GM10266 (cell line): ENCODE data around the gene AMD1.

Experiments used
- DNase-seq: peaks from one replicate; pipeline ENCODE4 v3.0.0; 2012; ENCODE audit errors: extremely low spot score
- TF ChIP-seq, protein P1 (sequence below): IDR thresholded peaks from 2 replicates; pipeline ENCODE4 v1.5.1; 2012; ENCODE audit warnings: mild to moderate bottlenecking, low read depth; ENCODE audit not compliant: control insufficient read depth, insufficient read depth; ENCODE audit errors: missing control alignments

AMD1 gene

DNA sequence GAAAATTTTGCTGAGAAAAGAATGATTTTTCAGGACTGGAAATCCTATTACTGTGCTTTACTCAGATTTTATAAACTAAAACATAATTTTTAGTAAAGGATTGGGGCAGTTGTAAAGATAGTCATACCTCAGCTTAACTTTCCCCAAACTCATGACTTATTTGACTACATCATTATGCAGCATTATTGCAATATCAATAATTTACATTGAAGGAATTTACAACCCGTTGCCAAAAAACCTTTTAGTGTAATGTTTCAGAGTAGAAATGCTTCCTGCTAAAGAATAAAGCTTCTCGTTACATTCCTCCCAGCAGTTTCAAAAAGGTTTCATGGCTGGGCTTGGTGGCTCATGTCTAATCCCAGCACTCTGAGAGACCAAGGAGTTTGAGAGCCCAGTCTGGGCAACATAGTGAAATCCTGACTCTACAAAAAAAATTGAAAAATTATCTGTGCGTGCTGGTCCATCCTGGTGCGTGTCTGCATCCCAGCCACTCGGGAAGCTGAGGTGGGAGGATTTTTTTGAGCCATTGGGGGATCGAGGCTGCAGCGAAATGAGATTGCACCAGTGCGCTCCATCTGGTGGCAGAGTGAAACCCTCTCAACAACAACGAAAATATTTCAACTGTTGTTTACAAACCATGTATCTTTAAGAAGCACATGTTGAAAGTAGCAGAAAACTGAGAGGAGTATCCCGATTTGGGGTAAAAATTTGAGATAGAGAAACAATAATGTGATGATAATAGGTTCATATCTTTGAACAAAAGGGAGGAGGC is 4.4 kb downstream of the AMD1 start:
- TF ChIP-seq, protein P1, sequence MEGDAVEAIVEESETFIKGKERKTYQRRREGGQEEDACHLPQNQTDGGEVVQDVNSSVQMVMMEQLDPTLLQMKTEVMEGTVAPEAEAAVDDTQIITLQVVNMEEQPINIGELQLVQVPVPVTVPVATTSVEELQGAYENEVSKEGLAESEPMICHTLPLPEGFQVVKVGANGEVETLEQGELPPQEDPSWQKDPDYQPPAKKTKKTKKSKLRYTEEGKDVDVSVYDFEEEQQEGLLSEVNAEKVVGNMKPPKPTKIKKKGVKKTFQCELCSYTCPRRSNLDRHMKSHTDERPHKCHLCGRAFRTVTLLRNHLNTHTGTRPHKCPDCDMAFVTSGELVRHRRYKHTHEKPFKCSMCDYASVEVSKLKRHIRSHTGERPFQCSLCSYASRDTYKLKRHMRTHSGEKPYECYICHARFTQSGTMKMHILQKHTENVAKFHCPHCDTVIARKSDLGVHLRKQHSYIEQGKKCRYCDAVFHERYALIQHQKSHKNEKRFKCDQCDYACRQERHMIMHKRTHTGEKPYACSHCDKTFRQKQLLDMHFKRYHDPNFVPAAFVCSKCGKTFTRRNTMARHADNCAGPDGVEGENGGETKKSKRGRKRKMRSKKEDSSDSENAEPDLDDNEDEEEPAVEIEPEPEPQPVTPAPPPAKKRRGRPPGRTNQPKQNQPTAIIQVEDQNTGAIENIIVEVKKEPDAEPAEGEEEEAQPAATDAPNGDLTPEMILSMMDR: peak; percentile 65
- peak; percentile 39 for DNase-seq

DNA sequence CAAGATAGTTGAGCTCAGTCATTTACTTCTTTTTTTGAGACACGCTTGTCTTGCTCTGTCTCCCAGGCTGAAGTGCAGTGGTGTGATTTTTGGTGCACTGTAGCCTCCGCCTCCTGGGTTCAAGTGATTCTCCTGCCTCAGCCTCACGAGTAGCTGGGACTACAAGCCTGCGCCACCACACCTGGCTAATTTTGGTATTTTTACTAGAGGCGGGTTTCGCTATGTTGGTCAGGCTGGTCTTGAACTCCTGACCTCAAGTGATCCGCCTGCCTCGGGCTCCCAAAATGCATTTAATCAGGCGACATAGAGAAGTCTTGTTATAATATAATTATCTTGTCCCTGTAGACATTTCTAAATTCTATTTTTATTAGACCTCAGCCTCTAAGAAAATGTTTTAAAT is 6.1 kb downstream of the AMD1 start:
- TF ChIP-seq, protein P1: no peak
- DNase-seq: no peak

DNA sequence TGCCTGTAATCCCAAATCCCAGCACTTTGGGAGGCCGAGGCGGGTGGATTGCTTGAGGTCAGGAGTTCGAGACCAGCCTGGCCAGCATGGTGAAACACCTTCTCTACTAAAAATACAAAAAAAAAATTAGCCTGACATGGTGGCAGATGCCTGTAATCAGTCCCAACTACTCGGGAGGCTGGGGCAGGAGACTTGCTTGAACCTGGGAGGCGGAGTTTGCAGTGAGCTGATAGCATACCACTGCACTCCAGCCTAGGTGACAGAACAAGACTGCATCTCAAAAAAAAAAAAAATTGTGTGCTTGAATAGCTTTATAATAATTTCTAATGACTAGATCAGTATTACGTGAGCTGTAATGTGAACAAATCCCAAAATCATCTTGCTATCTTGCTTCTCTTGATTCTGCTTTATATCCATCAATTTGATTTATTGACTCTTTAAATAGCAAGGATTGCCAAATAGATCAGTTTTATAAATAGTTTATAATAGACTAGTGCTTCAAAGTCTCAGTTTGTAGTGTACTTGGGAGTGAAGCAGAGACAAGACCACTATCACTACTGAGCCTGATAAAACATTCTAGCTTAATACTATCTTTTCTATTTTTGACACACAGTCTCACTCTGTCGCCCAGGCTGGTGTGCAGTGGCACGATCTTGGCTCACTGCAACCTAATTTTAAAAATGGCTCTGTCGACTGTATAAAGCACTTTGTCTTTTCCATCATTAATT is 7.1 kb downstream of the AMD1 start:
- DNase-seq: no peak
- TF ChIP-seq, protein P1: no peak

DNA sequence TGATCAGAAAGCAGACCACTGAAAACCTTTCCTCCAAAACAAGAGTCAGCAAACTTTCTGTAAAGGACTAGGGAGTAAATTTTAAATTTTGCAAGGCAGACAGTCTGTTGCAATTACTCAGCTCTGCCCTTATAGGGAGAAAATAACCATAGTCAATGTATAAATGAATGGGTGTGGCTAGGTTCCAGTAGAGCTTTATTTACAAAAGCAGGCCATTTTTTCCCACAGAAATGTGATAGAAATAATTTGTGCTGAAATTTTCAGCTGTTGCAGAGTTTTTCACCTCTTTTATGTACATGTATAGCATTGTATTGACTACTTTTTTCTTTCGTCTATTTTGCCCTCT is 7.7 kb downstream of the AMD1 start:
- no peak for DNase-seq
- TF ChIP-seq, protein P1: no peak

DNA sequence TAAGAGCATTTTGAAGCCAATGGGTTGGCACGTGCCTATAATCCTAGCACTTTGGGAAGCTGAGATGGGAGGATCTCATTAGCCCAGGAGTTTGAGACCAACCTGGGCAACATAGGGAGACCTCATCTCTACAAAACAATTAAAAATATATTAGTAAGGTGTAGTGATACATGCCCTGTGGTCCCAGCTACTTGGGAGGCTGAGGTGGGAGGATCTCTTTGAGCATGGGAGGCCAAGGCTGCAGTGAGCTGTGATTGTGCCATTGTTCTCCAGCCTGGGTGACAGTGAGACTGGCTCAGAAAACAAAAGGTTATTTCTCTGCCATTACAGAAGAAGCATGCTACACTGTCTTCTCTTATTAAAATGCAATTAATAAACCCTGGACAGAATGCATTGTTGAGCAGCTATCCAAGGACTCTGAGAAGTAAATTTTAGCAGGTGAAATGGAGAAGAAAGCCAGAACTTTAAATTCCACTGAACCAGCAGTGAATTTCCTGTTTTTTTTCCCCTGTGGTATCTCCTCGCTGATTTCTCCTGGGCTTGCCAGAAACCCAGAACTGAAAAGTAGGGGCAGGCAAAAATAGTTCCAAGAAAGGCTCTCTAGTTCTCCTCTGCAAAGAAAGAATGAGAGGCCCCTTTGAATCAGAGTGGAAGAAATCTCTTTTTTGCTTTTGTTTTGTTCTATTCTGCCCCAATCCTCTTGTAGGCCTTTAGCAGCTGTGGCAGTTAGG is 8.4 kb downstream of the AMD1 start:
- TF ChIP-seq, protein P1: no peak
- DNase-seq: no peak

DNA sequence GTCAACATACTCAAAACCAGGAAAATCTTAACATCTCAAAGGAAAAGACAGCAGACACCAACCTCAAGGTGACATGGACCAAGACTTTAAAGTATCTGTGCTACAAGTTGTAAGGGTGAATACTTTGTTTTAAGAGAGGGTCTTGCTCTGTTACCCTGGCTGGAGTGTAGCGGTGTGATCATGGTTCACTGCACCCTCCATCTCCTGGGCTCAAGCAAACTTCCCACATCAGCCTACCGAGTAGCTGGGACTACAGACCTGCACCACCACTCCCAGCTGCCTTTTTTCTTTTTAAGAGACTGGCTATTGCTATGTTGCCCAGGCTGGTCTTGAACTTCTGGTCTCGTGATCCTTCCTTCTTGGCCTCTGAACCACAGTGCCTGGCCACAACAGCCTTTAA is 9.7 kb downstream of the AMD1 start:
- TF ChIP-seq, protein P1: no peak

More for the DNA sequence above, 9.7 kb downstream of the AMD1 start:
- no peak for DNase-seq
